HG03432 (cell line): ENCODE results near the gene ANXA8.
A peak's percentile ranks its signal among the peaks of the same experiment; 100 is the strongest.
"Not testable (repeated sequence)": the region's sequence is repeated elsewhere in the genome, so short reads cannot be mapped to it uniquely, and the experiment has no call there.

Experiments
- ATAC-seq: cut with Tn5 transposase; IDR thresholded peaks from one replicate; pipeline ENCODE4 v1.9.1; 2021; ENCODE audit warnings: mild to moderate bottlenecking, moderate library complexity; ENCODE audit not compliant: unreplicated experiment

ANXA8 gene

DNA sequence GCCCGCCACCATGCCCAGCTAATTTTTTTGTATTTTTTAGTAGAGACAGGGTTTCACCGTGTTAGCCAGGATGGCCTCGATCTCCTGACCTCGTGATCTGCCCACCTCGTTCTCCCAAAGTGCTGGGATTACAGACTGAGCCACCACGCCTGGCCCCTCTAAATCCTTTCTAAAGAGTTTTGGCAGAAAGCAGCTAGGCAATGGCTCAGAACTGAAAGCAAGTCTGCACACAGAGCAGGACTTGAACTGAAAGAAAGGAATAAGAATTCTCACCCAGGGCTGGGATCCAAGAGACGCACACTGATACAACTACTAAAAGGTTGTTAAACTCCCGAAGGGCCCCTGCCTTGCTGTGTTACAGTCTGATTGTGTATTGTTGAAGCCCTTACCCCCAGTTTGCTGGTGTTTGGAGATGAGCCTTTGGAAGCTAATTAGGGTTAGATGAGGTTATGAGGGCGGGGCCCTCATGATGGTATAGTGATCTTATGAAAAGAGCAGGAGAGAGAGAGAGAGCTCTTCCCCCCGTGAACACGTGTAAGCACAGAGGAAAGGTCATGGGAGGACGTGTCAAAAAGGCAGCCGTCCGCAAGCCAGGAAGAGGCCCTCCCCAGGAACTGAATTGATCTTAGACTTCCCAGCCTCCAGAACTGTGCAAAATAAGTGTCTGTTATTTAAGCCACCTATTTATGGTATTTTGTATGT lies 18.5 kb downstream of the ANXA8 start:
- not testable (repeated sequence) for ATAC-seq

DNA sequence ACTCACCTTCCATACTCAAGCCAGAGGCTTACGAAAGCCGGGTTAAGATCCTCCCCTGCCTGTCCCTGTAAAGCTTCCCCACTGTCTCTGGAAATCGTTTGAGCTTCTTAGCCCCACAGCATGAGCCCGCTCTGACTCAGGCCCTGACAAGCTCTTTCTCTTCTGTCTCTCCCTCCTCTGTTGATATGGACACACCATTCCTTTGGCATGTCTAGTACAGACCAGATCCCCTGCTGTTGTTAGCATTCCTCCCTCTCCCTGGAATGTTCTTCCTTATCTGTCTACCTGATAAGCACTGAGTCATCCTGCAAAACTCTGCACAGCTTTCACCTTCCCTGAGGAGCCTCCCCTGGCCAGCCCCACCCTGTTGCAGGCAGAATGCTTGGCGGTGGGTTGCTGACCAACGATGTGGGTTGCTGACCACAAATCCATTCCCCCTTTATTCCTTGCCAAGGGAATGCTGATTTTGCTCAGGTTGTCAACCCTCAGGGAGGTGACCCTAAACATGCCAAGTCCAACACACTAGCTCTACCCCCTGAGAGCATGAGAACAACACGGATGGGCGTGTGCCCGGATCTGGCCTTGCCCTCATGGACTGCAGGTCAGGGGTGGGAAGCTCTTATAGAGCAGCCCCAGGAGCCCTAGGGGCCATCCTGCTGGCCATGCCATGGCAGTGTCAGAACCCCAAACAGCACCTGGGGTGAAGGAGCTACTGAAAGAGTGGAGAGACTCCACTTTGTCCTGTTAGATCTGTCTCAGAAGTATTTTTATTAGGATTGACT lies 21.1 kb downstream of the ANXA8 start:
- ATAC-seq, result not testable (repeated sequence)

DNA sequence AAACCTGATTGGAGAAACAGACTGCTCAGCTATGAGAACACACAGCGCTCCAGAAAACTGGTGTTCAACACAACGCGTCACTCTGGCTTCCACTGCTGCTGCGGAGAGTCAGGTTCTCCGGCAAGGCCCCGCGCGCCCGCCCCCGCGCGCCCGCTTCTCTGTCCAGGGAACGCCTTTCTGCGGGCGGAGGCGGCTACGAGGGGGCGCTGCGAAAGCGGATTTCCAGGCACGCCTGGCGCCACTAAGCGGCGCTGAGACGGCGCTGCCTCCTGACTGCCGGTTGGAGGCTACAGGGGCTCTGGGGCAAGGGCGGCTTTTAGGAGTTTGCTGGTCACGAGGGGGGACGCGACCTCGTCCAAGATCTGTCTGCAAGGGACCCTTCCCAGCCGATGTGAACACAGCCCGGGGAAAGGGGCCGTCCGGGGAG lies 22.6 kb downstream of the ANXA8 start:
- peak; percentile 53 for ATAC-seq

DNA sequence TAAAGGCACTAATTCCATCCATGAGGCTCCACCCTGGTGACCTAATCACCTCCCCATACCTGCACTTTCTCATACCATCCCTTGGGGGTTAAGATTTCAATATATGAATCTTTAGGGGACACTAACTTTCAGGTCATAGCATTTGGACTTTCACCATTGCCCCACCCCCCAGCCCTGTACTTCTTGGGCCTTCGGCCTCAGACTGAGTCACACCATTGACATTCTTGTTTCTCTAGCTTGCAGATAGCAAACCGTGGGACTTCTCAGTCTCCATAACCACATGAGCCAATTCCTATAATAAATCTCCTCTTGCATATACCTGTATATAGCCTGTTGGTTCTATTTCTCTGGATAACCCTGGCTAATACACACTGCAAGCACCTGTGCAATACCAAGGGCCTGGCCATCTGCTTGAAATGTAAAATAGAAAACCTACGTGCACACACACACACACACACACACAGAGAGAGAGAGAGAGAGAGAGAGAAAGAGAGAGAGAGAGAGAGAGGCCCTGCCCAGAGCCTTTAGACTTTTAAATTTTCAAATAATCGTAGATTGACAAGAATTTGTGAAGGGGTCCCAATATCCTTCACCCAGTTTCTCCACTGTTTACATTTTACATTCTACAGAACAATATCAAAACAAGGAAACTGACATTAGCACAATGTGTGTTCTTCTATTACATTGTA lies 25.3 kb downstream of the ANXA8 start:
- ATAC-seq, result no peak

DNA sequence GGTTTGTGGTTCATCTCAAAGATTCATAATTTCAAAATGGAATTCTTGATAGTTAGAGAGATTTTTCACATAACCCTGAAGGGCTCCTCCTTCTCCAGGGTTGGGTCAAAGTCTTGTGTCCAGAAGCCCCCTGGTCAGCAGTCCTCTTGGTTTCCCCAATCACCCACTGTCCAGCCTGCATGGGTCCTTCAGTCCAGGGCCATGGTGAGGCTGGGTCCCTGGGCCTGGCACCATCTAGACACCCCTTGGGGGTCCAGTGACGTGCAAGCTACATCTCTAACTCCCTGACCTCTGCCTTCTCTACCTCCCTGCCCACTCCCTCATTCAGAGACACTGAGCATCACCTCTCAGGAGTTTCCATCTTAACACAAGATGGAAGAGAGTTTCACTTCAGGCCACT lies 26.1 kb downstream of the ANXA8 start:
- no peak for ATAC-seq

- ATAC-seq, result no peak
Observed at GRCh38 chr10:47457528-47457820, 26.4 kb downstream of the ANXA8 start.

- ATAC-seq, result no peak
Observed at GRCh38 chr10:47456794-47457527, 27.0 kb downstream of the ANXA8 start.

DNA sequence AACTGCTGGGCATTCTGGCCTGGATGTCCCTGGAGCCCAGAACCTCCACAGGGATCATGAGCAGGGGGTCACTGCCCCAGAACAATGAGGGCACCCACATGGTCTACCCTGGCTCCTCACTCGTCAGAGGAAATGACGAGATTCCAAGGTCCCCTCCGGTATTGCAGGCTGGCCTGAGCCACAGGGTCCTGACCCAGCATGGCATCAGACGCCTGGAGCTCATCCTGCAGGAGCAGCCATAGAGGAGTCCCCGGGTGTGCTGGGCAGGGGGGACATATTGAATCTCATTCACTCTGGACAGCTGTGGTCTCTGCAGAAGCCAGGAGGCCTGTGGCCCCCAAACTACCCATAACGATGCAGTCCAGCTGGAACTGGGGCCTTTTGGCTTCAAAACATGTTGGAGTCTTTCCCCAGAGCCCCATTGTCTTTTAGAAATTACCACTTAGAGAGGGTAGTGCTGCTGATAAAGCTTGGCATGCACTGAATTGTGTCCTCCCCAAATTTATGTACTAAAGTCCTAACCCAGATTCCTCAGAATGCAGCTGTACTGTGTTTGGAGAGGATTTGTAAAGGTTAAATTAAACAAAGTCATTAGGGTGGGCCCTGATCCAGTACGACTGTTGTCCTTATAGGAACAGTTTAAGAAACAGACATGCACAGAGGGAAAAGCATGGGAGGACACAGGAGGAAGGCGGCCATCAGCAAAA lies 27.7 kb downstream of the ANXA8 start:
- ATAC-seq, result no peak

DNA sequence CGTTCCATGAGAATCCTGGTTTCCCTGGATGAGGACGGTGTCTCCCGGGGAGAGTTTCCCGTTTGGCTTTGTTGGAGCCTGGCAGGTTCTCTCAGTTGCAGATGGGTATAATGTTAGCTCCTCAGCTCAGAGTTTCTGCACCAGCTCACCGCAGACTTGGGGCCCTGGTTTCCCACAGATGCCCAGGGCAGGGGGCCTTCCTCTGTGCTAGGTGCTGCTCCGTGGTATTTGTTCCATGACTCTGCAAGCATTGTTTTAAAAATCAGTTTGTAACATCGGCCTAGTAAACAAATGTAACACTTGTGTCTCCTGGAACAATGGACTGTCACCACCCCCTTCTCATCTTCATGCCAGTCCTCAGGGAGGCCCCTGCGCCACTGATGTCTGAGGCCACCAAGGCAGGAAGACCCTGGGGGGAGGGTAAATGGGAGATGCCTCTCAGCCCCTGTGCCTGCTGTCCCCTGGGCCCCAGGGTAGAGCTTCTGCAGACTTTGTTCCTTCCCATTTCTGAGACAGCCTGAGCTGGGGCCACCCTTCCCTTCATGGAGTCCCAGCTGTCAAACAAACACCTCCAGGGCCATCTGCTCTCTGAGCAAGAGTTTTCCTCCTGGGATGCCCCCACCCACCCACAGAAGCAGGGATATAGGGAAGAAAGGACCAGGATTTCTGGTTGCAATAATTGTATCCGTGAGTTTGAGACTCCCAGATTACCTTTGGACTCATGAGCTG lies 28.4 kb downstream of the ANXA8 start:
- ATAC-seq, result not testable (repeated sequence)

GRCh38 chr10:47454780-47455058 lies 29.2 kb downstream of the ANXA8 start:
- ATAC-seq, result no peak

GRCh38 chr10:47454008-47454779 lies 29.7 kb downstream of the ANXA8 start:
- no peak for ATAC-seq

DNA sequence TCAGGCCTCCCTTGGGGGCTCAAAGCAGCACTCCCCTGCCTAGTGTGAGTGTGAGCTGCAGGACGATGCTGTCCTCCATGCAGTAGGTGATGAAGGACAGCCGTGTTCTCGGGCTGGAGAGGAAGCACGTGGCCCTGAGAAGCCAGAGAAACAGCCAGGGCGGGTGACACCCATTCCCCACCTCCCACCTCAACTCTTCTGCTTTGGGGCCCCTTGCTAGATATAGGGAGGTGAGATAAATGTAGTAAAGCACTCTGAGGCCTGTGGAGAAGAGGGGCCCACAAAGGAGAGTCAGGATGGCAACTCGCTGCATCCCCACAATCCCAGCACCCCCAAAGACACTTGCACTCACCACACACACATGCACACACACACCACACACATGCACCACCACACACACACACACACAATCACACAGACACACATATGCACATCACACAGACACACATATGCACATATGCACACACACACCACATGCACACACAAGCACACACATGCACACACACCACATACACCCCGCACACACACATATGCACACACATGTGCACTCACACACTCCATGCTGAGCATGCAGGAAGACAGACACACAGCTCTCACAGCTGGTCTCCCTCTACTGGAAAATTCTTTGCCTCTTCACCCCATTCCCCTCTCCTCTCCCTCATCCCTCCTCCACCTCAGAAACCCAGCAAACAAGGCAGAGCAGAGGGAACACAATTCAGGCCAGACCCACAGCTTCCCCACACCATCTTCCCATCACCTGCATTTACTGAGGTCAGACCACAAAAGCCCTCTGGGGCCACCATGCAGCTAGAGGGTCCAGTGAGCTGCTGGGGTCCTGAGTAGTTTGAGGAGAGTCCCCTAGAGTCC lies 30.5 kb downstream of the ANXA8 start:
- no peak for ATAC-seq

DNA sequence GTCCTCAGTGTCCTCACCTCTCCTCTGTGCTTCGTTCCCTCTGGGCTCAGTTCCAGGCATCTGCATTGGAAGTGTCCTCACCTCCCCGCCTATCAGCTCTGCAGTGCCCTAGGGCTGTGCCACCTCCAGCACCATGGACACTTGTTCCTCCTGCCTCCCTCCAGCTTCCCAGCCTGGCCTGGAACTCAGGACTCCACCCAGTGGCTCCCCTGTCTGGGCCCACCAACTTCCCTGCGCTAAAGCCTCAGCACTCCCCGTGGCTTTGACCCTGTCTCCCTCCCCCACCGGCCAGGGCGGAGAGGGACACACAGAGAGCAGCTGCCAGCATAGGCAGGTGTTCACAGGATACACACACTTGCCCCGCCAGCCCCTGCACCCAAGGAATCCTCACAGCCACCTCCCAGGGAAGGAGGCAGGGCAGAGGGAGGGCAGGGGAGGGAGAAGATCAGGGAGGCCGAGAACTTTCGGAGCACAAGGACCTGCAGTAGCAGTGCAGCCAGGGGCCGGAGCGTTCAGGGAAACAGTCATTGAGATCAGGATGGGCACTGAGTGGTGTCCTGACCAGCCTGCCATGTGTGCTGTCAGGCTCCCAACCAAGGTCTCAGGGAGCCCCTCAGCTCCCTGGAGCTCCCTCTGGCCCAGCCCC lies 31.3 kb downstream of the ANXA8 start:
- ATAC-seq, result no peak

- ATAC-seq, result no peak
Observed at GRCh38 chr10:47451998-47452494, 31.9 kb downstream of the ANXA8 start.

DNA sequence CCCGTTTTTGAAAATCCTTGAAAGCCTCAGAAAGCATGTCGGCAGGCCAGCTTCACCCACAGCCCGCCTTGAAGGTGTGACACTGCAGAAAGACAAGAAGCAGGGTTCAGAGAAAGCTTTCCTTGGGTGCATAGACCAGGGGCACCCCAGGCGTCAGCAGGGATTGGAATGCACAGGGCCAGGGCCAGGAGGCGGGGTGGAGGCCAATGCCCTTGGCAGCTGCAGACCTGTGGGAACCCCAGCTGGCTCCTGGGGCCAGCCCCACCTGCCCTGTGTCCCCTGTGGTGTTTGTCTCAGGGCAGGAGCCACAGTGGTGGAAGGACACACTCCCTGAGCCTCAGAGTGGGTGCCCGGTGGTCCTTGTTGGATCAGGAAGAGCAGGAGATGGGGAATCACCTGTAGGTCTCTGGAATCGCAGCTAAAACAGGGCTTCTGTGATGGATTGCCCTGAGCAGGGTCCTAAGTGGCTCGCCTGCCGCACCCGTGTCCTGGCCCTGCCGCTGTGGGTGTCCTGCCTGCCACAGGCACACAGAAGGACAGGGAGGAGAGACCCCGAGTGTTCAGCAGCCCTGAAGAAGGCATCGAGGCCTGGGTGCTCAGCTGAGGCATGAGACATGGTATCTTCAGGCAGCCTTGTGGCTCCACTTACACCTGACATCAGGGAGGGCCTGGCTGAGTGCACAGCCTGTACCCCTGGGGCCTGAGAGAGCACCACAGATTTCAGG lies 32.5 kb downstream of the ANXA8 start:
- no peak for ATAC-seq

- ATAC-seq, result no peak
Observed at GRCh38 chr10:47450442-47450841, 33.5 kb downstream of the ANXA8 start.

DNA sequence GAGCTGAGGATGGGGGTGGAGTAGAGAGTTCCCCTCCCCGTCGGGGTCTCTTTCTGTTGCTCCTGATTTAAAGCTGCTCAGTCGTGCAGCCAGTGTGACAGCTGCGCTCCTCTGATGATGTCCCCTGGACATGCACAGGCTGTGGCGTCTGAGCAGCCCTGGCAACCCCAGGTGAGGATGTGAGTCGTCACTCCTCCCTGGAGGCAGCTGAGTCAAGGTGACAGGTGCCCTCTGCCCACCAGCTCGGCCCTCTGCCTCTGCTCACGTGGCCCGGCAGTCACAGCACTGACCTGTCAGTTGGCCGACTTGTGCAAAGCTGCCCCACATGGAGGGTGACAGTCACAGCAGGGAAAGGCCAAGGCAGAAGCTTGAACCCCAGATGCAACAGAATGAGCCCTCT lies 33.9 kb downstream of the ANXA8 start:
- ATAC-seq, result no peak
